HG03521 (cell line): ENCODE data around the gene RAC2.
"Not testable (repeated sequence)": the region's sequence is repeated elsewhere in the genome, so short reads cannot be mapped to it uniquely, and the experiment has no call there.

Experiments used
- ATAC-seq: cut with Tn5 transposase; IDR thresholded peaks from one replicate; pipeline ENCODE4 v1.9.1; 2021; ENCODE audit warnings: mild to moderate bottlenecking, moderate library complexity; ENCODE audit not compliant: unreplicated experiment

RAC2 gene

DNA sequence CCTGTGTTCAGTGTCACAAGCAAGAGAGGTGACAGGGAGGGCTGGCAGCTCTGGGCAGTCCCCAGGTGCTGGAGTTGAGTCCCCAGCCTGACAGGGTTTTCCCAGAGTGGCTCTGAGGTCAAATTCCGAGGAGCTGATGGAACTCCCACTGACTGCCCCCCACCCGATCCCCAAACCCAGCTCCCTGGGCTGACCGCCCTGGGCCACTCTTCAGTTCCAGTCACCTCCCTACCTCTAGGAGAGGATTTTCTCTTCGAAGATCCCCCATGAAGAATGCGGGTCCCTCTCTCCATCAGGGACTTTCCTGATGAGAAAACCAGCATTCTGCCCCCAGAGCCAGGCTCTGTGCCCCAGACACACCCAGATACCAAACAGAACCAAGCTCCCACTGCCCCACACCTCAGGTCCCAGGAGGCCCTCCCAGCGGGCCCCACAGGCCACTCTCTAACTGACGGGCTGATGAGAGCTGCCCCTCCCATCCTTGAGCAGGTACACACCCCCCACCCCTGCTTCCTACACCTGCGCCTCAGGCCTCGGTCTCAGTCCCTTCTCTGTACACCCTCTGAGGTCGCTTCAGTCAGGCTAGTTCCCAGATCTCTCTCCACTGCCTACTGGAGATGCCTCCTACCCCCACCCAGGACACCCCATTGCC lies 12.1 kb upstream of the RAC2 start:
- ATAC-seq, result no peak

DNA sequence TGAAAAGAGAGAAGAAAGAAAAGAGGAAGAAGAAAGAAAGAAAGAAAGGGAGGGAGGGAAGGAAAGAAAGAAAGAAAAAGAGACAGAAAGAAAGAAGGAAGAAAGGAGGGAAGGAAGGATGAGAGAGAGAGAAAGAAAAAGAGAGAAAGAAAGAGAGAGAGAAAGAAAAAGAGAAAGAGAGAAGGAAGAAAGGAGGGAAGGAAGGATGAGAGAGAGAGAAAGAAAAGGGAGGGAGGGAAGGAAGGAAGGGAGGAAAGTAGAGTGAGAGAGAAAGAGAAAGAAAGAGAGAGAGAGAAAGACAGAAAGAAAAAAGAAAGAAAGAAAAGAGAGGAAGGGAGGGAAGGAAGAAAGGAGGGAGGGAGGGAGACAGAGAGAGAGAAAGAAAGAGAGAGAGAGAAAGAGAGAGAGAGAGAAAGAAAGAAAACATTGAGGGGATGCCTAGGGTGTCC lies 11.5 kb upstream of the RAC2 start:
- no peak for ATAC-seq

DNA sequence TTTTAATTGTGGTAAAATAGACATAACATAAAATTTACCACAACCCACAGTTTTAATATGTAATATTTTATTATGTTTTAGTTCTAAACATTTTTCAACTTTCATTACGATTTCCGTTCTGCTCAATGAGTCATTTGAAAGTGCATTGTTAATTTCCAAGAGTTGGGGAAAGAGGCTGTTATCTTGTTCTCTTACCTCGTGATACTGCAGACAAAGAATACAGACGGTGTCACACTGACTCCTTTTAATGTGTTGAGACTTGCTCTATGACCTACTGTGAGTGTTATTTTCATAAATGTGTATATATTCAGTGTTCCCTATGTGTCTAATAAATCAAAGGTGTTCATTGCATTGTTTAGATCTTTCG lies 10.8 kb upstream of the RAC2 start:
- no peak for ATAC-seq

DNA sequence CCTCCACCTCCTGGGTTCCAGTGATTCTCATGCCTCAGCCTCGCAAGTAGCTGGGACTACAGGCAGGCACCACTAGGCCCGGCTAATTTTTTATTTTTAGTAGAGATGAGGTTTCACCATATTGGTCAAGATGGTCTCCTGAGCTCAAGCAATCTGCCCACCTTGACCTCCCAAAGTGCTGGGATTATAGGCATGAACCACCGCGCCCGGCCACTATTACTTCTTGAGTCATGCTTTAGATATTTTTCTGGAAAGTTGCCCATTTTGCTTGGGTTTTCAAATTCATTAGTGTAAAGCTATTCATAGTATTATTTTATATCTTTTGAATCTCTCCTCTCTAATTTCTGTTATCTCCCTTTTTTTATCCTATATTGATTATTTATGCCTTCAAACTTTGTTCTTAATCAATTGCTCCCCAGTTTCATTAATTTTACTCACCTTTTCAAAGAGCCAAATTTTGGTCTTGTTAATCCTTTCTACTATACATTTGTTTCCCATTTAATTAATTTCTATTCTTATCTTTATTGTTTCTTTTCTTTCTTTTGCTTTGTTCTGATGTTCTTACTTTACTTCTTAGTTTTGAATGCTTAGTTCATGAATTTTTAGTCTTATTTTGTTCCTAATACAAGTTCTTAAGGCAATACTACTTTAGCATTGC lies 10.3 kb upstream of the RAC2 start:
- no peak for ATAC-seq

DNA sequence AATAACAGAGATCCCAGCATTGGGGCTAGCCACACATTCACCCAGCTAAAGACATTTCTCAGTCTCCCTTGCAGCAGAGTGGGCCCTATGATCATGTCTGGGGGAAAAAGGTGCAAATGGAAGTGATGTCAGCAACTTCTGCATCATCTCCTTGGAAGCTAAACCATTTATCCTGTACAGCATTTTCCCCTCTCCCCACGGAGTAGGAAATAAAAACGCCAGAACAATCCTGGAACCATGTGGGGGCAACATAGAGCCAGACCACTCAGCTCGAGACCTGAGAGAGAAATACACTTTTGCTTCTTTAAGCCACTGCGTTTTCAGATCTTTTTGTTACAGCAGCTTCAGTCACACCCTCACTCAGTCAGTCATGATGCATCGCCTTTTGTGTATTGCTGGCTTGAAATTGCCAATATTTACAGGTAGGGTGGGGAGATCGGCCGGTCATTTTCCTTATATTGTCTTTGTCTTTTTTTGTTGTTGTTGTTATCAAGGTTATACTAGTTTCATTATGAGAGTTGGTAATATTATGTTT lies 9.1 kb upstream of the RAC2 start:
- no peak for ATAC-seq

DNA sequence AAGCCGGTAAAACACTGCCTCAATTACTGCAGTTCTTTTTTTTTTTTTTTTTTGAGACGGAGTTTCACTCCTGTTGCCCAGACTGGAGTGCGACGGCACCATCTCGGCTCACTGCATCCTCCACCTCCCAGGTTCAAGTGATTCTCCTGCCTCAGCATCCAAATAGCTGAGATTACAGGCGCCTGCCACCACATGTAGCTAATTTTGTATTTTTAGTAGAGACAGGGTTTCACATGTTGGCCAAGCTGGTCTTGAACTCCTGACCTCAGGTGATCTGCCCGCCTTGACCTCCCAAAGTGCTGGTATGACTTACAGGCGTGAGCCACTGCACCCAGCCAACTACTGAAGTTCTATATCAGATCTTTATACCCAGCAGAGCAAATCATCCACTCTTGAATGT lies 7.8 kb upstream of the RAC2 start:
- ATAC-seq, result not testable (repeated sequence)

DNA sequence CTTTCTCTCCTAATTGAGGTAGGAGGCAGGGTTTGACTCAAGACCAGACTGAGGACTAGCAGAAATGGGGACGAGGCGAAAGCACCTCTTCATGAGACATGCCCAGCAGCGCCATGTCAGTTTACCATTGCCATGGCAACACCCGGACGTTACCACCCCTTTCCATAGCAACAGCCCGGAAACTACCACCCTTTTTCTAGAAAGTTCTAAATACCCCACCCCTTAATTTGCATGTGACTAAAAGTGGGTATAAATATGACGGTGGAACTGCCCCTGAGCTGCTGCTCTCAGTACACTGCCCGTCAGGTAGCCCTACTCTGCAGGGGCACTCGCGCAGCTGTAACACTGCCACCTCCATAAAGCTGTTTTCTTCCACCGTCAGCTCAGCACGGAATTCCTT lies 5.9 kb upstream of the RAC2 start:
- ATAC-seq, result no peak

DNA sequence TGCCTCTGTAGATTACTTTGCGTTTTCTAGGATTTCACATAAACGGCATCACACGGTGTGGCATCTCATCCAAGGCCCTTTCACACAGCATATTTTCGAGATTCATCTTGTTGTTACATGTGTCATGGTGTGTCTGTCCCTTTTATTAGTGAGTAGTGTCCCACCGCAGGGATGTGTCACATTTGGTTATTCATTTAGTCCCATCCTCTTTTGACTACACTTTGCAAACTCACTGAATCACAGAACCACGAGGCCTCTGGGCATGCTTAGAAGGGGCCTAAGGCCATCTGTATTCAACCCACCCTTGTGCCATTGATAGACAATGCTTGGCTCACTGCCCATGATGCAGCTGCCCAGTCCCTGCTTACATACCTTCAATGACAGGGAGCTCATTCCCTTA lies 4.2 kb upstream of the RAC2 start:
- no peak for ATAC-seq

DNA sequence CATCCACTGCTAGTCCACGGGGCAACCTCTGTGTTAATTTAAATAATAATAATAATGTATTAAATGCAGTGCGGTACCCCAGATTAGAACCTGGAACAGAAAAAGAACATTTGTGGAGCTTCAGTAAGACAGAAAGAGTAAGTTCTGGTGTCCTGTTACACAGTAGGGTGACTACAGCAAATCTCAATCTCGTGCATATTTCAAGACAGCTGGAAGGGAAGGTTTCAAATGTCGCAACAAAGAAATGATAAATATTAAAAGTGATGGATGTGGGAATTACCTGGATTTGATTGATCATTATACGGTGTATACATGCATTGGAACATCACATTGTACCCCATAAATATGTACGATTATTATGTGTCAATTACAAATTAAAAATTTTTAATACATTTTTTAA lies 1.7 kb upstream of the RAC2 start:
- no peak for ATAC-seq

DNA sequence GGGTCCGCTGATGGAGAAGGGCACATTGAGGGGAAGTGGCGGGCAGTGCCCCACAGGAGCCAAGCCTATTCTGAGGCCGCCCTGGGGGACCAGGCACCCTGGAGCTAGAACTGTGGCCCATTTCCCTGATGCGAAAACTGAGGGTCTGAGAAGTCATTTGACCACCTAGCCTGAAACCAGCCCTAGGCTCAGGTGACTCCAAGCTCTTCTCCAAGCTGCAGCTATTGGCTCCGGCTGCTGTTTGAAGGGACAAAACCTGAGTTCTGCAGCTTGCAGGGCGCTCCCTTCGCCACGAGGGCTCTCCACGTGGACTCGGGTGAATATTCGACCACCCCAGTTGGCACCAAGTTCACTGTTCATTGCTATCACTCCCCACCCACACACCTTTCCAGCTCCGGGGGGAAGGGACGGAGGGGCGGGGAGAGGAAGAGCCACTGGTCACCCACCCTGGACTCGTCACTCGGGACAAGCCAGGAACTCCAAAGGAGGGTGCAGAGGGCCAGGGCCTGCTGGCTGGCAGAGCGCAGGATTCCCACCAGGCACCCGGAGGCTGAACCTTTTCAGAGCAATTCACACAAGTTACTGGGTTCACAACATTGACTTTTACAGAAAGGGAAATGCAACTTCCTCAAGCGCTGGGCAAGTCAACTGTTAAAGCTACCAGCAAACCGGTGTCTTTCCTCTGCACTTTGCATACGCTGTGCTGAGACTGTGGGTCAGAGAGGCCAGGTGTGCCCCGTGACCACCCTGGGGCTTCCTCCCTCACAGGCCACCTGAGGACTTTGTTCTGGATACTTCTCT lies 1.1 kb upstream of the RAC2 start:
- no peak for ATAC-seq

DNA sequence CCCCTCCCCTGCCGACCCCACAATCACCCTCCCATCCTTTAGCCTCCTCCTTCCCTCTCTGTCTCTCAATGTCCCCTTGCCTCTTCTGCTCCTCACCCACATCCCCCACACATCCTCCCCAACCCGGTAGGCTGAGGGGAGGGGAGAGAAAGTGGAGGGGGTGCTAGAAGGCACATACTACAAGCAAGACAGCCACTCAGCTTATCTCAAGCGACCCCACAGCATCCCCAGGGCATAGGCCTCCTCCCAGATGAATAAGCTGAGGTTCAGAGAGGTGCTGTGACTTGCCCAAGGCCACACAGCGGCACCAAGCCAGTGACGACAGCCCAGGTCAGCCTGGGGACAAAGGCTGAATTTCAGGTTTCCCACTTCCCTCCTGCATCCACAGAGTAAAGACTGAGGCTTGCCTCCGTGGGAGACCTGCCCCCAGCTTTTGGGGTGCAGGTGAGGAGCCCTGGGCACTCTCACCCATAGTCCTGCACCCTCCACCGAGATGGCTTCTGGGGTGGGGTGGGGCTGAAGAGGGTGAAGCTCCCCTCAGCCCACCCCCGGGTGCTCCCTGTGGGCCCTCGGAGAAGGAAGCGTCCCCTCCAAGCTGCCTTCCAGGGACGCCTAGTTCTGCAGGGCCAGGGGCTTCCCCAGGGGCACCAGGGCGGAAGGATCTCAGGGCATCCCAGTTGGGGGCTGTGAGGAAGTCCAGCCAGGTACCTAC lies 511 bp downstream of the RAC2 start:
- peak; percentile 6 for ATAC-seq

DNA sequence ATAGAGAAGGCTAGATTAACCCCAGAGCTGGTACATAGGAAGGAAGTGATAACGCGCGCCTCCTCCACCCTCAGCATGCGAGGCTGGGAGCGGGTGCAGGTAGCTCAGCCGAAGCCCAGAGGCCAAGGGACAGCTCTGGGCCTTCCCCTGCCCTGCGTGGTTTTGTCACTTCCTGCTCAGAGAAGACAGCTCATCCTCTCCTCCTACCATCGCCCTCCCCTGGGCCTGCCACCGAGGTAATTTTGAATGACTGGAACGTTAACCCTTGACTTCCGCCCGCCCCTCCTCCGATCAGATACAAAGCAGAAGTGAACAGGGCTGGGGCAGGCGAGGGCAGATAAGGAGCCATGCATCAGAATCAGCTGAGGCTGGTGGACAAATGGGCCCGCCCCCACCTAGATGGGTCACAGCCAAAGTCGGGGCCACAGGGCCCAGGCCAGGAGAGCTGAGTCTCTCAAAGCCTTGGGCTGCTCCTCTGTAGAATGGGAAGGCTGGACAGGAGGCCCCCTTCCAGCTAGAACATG lies 1.6 kb downstream of the RAC2 start:
- ATAC-seq, result peak; percentile 48

DNA sequence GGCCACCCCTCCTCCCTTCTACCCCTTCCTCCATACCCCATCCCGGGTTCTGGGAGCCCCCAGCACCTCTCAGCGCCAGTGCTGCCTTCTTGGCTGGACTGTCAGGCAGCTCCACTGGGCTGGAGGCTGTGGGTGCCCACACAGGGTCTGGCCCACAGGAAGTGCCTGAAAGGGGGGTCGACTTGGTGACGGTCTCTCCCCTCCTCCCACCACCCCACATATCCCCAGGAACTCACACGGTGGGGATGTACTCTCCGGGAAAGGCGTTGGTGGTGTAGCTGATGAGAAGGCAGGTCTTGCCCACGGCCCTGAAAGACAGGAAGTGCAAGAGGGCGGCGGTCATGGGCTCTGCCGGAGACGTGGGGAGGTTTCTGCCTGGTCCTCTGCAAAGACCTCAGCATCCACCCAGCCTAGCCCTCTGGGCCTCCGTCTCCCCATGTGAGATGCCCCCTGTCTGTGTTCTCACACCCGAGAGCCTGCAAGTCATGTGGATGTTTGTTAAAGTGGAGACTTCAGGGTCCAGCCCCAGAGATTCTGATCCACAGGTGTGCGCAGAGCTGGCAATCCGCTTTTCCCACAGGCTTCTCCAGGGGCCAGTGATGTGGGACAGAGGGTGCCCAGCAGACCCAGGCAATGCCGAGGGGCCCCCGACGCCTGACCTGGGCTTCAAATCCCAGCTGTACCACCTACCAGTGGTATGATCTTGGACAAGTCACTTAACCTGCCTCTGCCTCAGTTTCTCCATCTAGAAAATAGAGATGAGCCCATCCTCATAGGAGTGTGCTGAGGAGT lies 2.5 kb downstream of the RAC2 start:
- ATAC-seq, result no peak

DNA sequence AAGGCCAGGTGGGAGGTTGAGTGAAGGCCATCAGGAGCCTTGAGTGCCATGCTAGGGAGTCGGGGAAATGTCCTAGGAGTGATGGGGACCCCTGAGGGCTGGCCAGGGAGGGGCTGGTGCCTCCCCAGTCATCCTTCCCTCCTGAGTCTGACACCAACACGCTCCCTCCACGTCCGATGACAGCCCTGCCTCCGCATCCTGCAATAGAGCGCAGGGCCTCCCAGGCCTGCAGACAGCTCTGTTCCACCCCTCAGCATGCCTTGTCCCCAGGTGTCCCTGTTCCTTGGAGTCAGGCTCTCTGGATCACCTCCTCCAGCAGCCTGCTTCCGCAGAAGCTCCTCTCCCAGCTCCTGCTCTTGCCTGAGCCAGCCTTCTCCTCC lies 3.1 kb downstream of the RAC2 start:
- ATAC-seq, result no peak

DNA sequence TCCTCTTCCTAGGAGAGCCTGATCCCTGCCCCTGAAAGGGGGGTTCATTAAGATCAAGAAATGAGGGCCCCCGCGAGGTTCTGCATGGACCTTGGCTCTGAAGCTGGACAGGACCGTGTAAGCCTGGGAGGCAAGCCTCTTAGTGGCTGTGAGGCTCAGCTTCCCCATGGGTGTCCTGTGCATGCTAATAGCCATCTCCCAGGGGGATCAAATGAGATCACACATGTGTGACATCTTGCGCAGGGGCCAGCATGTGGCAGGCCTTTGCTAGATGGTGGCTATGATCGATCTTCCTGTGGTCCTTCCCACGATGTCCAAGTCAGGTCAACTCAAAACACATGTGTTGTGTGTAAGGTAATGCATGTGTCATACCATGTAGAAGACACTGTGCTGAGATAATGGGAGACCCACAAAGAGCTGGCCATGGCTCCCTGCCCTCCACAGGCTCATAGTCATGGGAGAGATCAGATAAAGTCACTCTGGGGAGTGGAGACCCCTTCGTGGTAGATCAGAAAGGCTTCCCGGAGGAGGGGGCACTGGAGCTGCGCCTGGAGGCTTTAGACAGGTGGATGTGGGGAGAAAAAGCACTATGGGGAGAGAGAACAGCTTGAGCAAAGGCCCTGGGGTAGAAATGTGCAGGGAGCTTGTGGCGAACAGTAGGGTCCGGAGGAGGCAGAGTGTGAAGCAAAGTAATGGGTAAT lies 3.7 kb downstream of the RAC2 start:
- no peak for ATAC-seq

DNA sequence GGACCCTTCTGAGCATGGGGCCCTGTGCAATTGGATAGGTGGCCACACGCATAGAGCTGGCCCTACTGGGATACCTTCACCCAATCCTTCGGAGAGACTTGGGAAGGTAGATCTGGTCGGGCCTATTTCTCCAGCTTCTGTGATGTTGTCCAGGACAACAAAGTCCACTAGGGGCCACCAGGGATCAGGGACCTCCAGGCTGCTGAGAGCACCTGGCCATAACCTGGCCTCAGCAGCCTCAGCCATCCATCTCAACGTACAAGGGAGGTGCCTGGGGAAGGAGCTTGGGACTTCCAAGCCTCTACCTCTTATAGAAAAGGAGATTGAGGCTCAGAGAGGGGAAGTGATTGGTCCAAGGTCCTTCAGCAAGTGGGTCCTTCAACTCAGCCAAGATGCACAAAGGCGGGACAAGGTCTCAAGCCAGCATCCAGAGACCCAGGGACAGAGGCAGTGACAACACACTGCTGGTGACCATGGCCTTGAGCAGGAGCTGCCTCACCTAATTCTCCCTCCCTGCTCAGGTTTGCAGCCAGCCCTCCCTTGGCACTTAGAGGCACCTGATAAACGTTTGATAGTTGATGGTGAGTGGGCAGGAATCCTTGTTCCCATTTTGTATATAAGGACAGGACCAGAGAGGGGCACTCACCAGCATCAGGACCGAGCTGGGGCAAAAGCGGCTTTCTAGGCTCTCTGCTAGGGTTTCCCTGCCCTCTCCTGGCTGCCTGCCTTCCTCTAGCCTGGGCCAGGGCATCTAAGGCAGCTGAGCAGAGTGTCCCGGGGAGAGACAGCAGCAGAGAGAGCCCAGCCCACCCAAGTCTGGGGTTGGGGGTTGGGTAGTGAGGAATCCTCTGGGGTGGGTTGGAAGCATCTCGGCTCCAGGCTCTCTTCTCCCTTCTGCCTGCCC lies 4.5 kb downstream of the RAC2 start:
- no peak for ATAC-seq

DNA sequence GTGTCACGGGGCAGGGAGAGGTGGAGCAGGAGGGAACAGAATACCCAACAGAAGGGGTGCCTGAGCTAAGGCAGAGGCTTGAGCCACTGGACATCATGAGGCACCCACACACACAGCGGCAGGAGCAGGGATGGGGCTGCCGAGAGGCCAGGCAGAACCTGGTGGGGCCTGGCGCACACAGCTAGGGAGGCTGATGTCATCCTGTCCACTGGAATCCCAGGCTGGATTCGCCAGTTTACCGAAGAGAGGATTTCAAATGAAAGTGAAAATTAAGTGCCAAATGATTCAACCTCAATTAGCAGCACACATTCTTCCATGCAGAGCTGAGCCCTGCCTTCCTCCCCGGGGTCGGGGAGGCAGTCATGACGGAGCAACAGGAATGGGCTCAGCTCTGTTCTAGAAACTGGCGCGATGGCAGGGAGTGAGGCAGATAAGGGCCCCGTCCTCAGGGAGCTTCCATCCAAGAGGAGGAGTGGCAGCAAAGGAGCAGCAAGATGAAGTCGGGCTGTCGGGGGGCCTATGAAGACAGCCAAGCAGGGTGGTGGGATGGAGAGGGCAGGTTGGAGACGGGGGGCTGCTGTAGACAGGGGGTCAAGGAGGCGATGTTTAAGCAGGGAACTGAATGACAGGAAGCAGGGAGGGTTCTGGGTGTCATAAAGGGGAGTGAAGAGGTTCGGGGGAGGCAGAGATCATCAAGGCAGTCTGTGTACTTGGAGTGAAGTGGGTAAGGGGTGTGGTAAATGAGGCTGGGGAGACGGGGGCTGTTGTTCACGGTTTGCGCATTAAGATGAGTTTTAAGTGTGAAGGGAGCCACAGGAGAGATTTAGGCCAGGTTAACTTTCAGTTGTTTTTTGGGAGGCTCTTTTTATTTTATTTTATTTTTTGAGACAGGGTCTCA lies 6.4 kb downstream of the RAC2 start:
- no peak for ATAC-seq
